Vagina (tissue), 2 donors: Measurements from ENCODE around the gene MTCL1.

Experiments used
- CTCF ChIP-seq, 3 experiments: fragments of 450-650 bp in 2 of 3; fragments of 200-600 bp in 1 of 3; sonication (generic) in 1 of 3; IDR thresholded peaks; one replicate each; pipeline ENCODE4 v1.5.1; 2017 to 2019; ENCODE audit warnings: antibody characterized with exemption in 3 of 3, mild to moderate bottlenecking in 2 of 3, moderate library complexity in 2 of 3
- POLR2A ChIP-seq, 2 donors: fragments of 450-650 bp; IDR thresholded peaks; one replicate each; pipeline ENCODE4 v1.6.1; 2017; ENCODE audit warnings: antibody characterized with exemption in 2 of 2, mild to moderate bottlenecking in 2 of 2, moderate library complexity in 2 of 2
- POLR2AphosphoS5 ChIP-seq, 2 donors: sonication (generic); formaldehyde crosslinking; IDR thresholded peaks; one replicate each; pipeline ENCODE4 v1.9.0; 2017; ENCODE audit warnings: antibody characterized with exemption in 2 of 2, mild to moderate bottlenecking in 2 of 2, low read depth in 1 of 2; ENCODE audit not compliant: insufficient read depth in 1 of 2

GRCh38 chr18:8777846-8778245, 72.5 kb downstream of the MTCL1 start:
- no peak for TF ChIP-seq POLR2A (IDR thresholded peaks at IDR 0.05)
- TF ChIP-seq CTCF (IDR thresholded peaks at IDR 0.05) = no peak
- no peak for TF ChIP-seq POLR2AphosphoS5 (IDR thresholded peaks at IDR 0.05; ENCODE audit: insufficient read depth in 1 of 2, low read depth in 1 of 2)
